Activated CD4-positive, alpha-beta T cell treated with anti-CD3 and anti-CD28 coated beads, Interleukin-2, amount 50 U/mL, for 48 hours (primary cell): ENCODE measurements around the gene KLHL26.

Experiments
- DNase-seq, 2 experiments: peaks; one replicate each; pipeline ENCODE4 v3.0.0-alpha.2; 2020

KLHL26 gene

DNA sequence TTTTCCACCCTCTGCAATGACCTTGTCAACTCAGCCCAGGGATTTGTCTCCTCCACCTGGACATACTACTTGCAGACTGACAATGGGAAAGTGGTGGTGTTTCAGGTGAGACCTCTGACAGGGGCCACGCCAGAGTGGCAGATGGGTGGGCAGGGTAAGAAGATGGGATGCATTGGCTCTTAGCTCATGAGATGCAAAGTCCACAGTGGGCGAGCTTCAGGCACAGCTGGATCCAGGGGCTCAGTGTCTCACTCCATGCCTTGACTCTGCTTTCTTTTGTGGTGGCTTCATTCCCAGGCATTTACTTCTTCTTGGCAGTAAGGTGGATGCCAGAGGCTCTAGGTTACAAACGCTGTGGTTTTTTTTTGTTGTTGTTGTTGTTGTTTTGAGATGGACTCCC, 20.8 kb upstream of the KLHL26 start:
- no peak for DNase-seq

DNA sequence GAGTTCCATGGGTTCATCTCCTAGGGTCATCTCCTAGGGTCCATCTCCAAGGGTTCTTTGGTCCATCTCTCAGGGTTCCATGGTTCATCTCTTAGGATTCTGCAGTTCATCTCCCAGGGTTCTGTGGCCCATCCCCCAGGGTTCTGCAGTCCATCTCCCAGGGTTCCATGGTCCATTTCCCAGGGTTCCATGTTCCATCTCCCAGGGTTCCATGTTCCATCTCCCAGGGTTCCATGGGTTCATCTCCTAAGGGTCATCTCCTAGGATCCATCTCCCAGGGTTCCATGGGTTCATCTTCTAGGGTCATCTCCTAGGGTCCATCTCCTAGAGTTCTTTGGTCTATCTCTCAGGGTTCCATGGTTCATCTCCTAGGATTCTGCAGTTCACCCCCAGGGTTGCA, 19.3 kb upstream of the KLHL26 start:
- no peak for DNase-seq

DNA sequence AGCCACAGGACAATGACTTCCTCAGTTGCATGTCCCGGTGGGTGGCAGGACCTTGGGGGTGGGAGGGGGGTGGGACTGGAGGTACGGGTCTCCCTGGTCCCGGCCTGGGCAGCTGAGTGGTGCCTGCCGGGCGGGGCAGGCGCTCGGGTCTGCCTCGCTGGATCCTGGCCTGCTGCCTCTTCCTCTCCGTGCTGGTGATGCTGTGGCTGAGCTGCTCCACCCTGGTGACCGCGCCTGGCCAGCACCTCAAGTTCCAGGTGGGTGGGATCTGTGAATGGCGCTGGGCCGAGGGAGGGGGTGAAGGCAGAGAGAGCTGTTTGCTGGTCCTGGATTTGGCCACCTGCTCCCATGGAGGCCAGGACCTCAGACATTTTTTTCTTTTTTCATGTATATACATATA, 18.6 kb upstream of the KLHL26 start:
- DNase-seq = no peak

DNA sequence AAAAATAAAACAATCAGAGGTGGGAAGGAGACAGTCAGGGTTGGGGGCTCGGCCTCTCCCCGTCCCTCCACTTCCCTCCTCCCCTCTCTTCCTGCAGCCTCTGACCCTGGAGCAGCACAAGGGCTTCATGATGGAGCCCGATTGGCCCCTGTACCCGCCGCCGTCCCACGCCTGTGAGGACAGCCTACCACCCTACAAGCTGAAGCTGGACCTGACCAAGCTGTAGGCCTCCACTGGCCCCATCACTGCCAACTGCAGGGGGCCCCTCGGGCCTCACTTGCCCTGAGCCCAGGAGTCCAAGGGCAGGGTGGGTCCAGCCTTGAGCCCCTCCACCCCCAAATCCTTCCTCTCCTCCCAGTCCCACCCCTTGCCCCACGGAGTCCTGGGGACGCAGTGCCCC, 16.5 kb upstream of the KLHL26 start:
- DNase-seq = no peak

DNA sequence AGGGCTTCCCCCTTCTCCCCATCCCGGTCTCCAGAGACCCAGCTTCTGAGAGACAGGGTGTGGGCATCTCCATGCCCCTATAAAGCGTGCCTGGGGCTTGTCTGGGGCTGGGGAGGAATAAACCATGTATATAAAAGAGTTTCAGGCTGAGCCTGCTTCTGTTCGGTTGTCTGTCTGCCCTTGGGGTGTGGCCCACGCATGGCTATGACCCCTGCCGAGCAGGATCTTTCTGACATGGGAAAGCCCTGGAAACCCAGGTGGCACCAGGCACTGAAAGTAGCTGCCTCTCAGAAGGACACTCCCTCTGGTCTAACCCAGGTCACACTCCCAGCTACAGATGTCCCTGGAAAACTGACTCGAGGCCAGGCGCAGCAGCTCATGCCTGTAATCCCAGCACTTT, 15.9 kb upstream of the KLHL26 start:
- no peak for DNase-seq

DNA sequence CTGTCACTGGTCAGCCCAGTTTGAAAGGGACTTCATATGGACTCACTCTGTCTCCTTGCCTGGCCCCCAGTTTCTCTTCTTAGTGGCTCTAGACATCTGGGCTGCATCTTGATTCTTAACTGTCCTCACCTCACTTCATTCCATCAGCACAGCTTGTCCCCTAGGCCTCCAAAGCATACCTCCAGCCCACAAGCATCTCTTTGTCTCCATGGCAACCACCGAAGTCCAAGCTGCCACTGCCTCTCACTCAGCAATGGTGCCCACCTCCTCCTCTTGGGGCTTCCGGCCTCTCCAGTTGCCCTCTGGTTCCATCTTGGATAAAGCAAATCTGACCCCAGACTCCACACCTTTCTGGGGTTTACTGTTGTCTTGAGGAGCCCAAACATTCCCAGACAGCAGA, 9.9 kb upstream of the KLHL26 start:
- DNase-seq = no peak

DNA sequence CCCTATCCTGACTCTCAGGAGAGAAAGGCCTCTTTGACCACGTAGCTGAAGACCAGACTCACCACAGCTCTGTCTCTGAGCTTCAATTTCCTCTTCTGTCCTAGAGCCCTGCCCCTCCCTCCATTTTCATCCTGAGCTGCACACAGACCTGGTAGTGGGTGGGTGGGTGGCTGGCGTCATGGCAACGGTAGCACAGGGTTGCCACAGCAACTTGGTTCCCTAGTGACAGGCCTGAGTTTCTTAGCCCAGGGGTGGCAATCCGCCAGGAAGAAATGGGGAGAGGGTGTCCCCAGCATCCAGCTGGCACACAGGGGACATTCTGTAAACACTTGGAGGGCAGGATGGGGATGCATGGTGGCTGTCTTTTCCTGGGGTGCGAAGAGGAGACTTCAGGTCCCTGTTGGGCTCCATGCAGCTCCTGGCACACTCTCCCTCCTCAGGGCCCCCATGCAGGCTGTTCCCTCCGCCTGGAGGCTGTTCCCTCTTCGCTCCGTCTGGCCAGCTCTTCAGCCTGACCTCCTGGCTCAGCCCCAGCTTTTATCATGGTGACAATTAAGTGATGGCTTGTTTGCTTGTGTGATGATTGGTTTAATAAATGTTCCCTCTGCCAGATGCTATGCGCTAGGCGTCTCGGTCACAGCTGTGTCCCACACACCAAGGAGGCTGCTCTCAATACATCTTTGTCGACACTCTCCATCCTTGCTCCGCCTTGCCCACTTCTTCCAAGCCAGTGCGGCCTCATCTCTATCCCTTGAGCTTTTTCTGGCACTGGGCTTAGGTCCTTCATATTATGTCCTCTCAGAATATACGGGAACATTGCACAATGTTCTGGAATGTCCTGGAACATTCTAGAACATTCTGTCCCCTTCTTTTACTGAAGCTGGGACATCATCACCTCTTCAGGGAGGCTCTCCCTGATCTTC, 7.4 kb upstream of the KLHL26 start:
- no peak for DNase-seq

DNA sequence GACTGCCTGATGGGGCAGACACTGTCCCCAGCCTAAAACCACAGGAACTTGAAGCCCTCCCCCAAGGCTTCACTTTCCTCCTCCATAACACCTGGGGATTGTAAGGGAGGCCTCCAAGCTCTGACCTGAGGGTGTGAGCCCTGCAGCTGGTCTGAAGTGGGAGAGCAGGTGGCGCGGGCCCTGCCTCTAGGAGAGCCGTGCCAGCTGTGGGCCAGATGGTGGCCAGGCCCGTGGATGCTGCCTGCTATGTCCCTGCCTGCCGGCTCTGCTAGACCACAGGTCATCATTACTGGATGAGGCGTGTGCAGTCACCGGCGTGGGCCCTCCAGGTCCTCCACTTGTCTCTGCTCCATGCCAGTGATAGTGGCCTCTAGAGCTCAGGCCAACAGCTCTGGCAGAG, 3.5 kb upstream of the KLHL26 start:
- no peak for DNase-seq

DNA sequence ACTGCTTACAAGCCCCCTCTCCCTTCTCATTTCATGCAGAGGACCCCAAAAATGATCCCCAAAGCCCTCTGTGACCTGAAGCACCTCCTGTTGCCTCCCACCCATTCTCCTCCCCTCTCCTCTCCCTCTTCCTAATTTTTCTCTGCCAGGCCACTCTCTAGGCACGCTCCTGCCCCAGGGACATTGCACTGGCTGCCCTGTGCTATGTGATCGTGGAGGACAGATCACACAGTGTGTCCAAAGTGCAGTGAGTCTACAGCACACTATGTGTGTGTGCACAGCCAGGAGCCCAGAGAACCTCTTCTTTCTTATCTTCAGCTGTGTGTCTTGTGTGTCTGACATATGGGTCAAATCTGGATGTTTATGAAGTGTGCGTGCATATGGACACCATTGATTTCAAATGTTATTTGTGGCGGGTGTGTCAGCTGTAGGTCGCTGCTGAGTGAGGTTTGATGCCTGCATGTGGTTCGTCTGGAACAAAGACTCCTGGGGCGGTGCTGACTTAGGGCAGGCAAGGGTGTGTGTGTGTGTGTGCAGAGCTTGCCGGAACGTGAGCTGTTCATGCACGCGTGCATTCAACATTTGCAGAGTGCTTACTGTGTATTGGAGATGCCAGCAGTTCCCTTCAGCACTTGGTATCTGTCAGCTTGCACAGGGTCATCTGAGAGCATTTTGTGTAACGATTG, 2.1 kb upstream of the KLHL26 start:
- no peak for DNase-seq

DNA sequence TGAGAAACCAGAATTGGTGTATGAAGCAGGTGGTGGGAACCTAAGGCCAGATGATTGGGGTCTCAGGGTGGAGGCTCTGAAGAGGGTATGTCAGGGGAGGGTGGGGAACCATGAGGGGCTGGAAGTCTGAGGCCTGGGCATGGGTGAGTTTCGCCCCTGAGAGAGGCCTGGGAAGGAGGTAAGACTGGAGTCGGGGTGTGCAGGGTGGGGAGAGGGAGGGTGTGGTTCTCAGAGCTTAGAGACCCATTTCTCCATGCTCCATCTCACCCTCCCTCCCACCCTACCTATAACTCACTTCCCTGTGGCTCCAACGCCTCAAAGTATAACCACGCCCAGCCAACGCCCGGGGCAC, 1.0 kb upstream of the KLHL26 start:
- no peak for DNase-seq

DNA sequence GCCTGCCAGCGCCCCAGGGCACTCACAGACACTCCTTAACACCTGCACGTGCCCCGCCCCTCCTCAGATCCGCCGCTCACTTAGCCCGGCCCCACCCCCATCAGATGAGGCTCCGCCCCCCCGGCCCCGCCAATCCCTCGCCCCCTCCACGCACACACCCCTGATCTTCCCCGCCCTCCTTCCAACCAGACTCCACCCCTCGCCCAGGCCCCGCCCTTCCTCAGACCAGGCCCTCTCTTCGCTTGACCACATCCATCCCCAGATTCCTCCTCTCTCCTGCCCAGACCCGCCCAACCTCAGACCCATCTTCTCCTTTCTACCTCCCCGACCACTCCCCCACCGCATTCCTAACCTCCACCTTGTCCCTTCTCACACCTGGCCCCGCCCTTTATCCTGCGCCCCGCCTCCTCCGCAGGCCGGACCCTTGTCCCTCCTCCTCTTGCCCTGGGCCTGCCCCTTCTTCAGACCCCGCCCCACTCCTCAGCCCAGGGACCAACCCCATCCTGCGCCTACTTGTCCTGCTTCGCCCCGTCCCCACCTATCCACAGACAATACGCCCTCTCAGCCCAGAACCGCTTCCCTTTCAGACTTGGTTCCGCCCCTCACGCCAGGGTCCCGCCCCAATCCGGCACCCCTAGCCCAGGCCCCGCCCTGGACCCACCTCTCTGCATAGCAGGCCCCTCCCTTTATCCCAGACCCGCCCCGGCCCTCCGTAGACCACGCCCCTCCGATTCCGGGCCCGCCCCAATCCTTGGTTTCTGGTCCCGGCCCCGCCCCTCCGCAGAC, 452 bp upstream of the KLHL26 start:
- DNase-seq = peak; percentile 100

DNA sequence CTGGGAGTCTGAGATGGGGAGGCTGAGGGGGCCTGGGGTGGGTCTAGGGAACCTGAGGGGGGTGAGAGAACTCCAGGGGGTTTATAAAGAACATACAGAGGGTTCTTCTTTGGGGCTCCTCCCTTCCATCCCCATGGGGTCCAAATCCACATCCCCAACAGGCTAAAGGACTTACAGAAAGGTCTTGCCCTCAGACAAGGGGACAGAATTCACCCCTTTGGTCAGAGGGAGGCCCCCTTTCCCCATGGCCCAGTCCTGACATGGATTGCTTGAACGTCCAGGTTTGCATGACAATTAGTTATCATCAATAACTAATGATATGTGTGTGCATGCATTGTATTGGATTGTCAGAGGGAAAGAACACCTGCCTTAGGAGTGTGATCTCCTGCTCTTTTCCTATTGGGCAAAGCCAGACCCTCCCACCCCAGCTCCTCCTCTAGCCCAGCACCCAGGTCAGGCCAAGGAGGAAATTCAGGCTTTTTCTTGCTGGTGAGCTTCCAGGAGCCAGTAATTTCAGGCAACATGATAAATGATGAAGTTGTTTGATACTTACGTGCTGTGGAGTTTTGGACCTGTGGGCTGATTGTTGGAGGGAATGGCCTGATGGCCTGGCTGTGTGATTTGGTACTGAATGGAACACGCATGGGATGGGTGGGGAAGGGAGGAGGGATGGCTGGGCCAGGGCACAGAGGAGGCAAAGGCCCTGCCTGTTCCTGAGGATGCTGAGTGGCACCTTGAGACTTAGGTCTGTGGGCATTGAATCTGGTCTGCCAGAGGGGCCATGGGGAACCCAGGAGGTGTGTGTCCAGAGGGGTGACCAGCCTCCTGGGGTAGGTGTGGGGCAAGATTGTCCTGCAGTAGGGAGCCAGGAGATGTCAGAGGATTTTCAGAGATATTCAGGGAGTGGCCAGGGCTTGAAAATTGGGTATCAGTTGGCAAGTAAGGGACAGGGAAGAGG, 1.1 kb downstream of the KLHL26 start:
- DNase-seq = peak in 1 of 2 experiments; percentile 19

DNA sequence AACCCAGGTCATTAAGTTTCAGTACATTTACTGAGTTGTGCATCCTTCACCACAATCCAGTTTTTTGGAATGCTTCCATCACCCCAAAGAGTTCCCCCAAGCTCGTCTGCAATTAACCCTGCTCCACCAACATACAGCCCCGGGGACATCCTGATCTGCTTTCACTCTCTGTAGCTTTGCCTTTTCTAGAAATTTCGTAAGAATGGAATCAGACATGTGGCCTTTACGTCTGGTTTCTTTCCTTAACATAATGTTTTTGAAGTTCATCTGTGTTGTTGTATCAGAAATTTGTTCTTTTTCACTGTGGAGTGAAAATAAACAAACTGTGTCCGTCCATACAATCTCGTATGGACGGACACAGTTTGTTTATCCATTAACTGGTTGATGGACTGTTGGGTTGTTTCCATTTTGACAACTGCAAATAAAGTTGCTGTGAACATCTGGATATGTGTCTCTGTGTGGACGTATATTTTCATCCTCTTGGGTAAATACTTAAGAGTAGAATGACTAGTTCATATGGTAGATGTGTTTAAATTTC, 2.9 kb downstream of the KLHL26 start:
- DNase-seq = no peak

DNA sequence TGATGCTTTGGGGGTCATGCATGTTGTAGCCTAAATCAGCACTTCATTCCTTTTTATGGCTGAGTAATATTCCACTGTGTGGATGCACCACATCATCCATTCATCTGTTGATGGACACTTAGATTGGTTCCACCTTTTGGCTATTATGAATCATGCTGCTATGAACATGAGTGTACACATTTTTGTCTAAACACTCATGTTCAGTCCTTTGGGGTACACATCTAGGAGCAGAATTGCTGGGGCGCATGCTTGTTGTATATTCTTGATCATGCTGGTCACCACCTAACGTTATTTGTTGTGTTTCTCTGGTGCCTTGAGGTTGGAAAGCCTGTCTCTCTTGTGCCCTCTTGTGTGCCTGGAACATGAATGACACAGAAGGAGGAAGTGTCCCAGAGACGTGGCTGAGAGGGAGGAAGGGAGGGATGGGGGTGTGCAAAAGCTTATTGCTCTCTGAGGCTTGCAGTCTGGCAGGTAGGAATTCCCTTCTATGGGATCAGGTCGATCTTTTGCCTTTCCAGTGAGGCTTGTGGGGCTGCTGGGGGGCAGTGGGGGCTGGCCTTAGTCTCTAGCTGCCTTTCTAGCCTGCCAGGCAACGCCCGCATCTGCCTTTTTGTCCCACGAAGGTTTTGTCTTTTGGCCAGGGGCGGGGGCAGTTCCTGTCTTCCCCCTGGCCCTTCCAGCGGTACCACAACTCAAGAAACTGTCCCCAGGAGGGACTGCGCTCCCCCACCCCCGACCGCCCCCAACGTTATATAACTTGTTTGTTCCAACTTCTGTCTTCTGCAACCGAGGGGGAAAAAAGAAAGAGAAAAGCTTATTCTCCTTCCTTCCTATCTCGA, 7.6 kb downstream of the KLHL26 start:
- no peak for DNase-seq

DNA sequence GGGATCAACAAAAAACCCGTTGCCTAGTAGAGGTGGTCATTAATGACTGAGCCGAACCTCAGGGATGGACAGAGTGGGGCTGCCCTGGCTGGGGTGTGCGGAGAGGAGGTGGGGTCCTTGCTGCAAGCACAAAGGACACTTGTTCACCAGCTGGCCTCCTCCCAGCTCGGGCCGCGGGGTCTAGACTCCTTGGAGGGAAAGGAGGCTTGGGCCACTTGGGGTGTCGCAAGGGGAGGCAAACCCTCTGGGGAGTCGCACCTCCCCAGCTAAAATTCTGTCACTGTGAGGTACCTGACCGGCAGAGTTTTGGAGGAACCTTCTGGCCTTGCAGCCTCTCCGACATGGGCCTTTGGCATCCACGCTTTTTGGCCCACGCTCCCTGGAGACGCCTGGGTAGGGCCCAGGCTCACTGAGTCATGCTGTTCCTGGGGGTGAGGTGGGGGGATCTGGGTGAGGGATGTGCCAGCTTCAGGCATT, 8.2 kb downstream of the KLHL26 start:
- DNase-seq = no peak

DNA sequence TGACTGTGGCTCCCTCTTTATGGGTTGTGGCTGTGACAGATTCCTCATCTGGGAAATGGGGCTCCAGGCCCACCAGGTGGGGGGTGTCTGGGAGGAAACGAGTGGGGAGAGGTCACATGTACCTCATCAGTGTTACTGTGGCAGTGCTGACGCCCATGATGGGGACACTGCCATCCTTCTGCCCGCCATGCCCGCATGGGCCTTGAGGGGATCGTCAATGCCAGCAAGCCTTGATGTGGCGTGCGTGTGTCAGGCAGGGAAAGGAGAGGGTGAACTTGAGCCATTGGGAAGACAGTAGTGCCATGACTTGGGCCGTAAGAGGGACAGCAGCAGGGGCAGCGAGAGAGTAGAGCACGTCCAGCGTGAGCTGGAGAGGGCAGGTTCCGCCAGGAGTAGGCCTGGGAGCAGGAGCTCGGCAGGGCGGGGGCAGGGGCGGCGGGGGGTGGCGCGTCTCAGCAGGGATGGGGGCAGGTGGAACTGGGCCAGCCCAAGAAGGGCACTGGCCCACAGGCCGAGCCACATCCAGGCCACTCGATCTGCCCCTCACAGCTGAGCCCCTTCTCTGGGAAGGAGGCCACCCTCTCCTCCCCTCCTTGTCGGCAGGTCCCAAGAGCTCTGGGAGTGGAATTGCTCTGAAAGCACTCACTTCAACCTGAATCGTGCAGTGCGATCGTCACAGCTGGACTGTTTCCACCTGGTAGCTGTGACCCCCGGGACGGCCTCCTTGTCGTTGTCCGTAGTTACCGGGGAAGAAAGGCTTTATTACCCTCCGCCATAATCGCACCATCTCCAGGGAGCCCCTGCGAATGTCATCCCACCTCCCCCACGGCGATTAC, 9.9 kb downstream of the KLHL26 start:
- no peak for DNase-seq

DNA sequence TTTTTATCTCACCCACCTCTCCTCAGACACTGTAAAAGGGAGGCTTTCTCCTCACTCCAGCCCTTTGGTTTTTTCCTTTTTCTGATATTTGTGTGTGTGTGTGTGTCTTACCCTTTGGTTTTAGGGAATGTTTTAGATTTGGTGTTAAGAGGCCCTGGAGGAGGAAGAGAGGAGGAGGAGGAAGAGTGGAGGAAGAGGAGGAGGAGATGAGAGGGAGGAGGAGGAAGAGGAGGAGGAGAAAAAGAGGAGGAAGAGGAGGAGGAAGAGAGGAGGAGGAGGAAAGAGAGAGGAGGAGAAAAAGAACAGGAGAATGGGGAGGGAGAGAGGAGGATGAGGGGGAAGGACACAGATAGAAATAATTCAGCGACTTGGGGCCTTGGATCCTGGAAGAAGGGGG, 10.5 kb downstream of the KLHL26 start:
- DNase-seq = no peak

DNA sequence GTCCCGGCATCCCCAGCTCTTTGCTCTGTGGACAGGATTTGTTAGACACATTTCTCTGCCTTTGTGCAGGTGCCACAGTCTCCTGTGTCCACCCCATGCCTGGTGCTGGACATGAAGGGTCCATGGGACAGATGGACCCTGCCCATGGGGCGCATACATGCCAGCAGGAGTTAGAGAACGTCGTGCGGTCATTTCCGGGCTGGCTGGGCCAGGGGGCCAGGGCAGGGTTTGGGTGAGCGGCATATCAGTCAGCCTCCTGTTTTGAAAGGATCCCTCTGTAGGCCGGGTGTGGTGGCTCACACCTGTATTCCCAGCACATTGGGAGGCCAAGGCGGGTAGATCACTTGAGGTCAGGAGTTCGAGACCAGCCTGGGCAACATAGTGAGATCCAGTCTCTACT, 11.0 kb downstream of the KLHL26 start:
- DNase-seq = no peak

DNA sequence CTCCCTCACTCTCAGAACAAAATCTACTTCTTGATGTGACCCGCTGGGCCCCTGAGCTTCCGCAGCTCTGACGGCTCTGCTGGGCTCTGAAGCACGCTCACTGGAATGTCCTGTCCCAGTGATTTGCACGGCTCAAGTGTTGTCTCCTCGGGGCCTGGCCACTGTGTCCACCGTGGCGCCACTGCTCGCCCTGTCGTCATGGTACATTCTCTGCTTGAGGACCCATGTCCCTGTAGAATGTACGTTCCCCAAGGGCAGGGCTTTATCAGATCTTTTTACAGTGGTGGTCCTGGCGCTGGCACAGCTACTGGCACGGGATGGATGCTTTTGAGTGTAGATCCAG, 12.1 kb downstream of the KLHL26 start:
- no peak for DNase-seq

DNA sequence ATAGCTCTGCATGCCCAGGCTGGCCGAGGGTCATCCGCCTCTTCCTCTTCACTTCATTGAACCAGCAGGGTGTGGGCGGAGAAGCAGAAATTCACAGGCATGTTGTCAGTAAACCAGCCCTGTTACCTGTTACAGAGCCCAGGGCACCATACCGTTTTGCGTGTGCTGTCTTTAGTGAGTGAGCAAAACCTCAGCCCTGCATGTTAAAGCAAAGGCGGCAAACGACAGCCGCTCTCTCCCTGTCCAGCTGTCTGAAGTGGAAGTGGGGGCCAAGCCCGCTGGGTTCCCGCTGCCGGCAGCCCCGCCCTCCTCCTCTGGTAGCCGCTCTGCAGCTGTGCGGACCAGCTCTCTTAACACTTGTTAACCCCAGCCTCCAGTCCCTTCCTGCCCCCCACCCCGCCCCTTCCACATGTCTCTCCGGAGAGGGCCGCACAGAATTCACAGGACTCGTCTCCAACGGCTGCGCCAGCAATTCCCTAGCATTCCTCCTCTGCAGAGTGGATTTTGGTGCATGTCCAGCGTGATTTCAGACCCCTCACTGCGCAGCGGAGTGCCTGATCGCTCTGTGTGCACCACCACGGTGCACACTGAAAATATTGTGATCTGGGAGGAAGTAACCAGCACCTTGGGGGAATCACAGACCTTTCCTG, 12.7 kb downstream of the KLHL26 start:
- DNase-seq = no peak
